ENCODE data around the gene KLRG1. TPM values are rescaled to one million over a fixed set of nuclear protein-coding genes. Genes with fewer than 3 reads are reported as not detected.

The KLRG1 gene
- total and polyA plus RNA-seq, 10 donors, result 2.0 to 35.9 (median 28.0) TPM

GRCh38 chr12:8970432-8970831 is 18.9 kb upstream of the KLRG1 start:
- no peaks in the 10 kb centered on the region for H3K27me3 ChIP-seq (replicated peaks in 1 of 7)
- no peak for TF ChIP-seq POLR2A (IDR thresholded peaks at IDR 0.05)
- TF ChIP-seq POLR2AphosphoS5 (IDR thresholded peaks at IDR 0.05), result no peak
- no peak for TF ChIP-seq CTCF (IDR thresholded peaks at IDR 0.05 in 8 of 11, conservative IDR thresholded peaks at IDR 0.05 in 3 of 11)
- intact Hi-C loops (cut with DNase I; ENCODE audit: low total_unique reads), result no loop called here
- no peaks in the 10 kb centered on the region for H3K4me1 ChIP-seq
- H3K27ac ChIP-seq, result no peak overlapping the region
- peaks cover 10 to 61% (median 49%) of the 10 kb centered on the region in 8 donors for H3K9me3 ChIP-seq
- DNase-seq, result no peak
- H3K36me3 ChIP-seq, result no peaks in the 10 kb centered on the region
- H3K4me3 ChIP-seq, result no peak overlapping the region
- 82 to 97% (median 90%) methylated on average over 1 of the region's 1 CpG for WGBS, 5 donors

GRCh38 chr12:8980137-8980536 is 9.2 kb upstream of the KLRG1 start:
- Histone ChIP-seq H3K4me1 (no peaks in the 10 kb centered on the region), H3K27me3 (replicated peaks in 1 of 7) (no peaks in the 10 kb centered on the region), H3K4me3 (no peak overlapping the region), H3K36me3 (no peaks in the 10 kb centered on the region), H3K9me3 (peaks cover 0 to 41% (median 34%) of the 10 kb centered on the region in 8 donors), H3K27ac (no peak overlapping the region)
- DNase-seq, result no peak
- TF ChIP-seq POLR2AphosphoS5 (IDR thresholded peaks at IDR 0.05), result no peak
- TF ChIP-seq POLR2A (IDR thresholded peaks at IDR 0.05), result no peak
- TF ChIP-seq CTCF (IDR thresholded peaks at IDR 0.05 in 8 of 11, conservative IDR thresholded peaks at IDR 0.05 in 3 of 11), result no peak
- WGBS, 5 donors, result 94 to 97% (median 95%) methylated on average over 3 of the region's 3 CpGs
- intact Hi-C loops (cut with DNase I; ENCODE audit: low total_unique reads), result no loop called here

- intact Hi-C loops (cut with DNase I; ENCODE audit: low total_unique reads), result no loop called here
- 80 to 95% (median 86%) methylated on average over 1 of the region's 1 CpG for WGBS, 5 donors
- no peak for TF ChIP-seq CTCF (IDR thresholded peaks at IDR 0.05 in 8 of 11, conservative IDR thresholded peaks at IDR 0.05 in 3 of 11)
- TF ChIP-seq POLR2A (IDR thresholded peaks at IDR 0.05), result no peak
- TF ChIP-seq POLR2AphosphoS5 (IDR thresholded peaks at IDR 0.05), result no peak
- Histone ChIP-seq H3K4me1 (peaks cover 4 to 48% (median 34%) of the 10 kb centered on the region in 6 donors), H3K4me3 (no peak overlapping the region), H3K27me3 (replicated peaks in 1 of 7) (no peaks in the 10 kb centered on the region), H3K36me3 (no peaks in the 10 kb centered on the region), H3K27ac (peak overlapping the region in 1 of 8 donors; percentile 19), H3K9me3 (peaks cover 0 to 9% (median 8%) of the 10 kb centered on the region in 8 donors)
- no peak for DNase-seq
Observed at GRCh38 chr12:8985213-8985754, 4.1 kb upstream of the KLRG1 start.

GRCh38 chr12:8987163-8987562 is 2.2 kb upstream of the KLRG1 start:
- Histone ChIP-seq H3K27ac (peak overlapping the region in 6 of 8 donors; percentile 29 to 77 (median 61)), H3K36me3 (no peaks in the 10 kb centered on the region), H3K9me3 (no peaks in the 10 kb centered on the region), H3K4me3 (no peak overlapping the region), H3K4me1 (peaks cover 4 to 61% (median 38%) of the 10 kb centered on the region in 6 donors), H3K27me3 (replicated peaks in 1 of 7) (no peaks in the 10 kb centered on the region)
- no peak for DNase-seq
- intact Hi-C loops (cut with DNase I; ENCODE audit: low total_unique reads), result no loop called here
- TF ChIP-seq CTCF (IDR thresholded peaks at IDR 0.05 in 8 of 11, conservative IDR thresholded peaks at IDR 0.05 in 3 of 11) (no peak), POLR2A (IDR thresholded peaks at IDR 0.05) (no peak), POLR2AphosphoS5 (IDR thresholded peaks at IDR 0.05) (no peak)
